Measurements from ENCODE around the gene MNAT1.

DNA sequence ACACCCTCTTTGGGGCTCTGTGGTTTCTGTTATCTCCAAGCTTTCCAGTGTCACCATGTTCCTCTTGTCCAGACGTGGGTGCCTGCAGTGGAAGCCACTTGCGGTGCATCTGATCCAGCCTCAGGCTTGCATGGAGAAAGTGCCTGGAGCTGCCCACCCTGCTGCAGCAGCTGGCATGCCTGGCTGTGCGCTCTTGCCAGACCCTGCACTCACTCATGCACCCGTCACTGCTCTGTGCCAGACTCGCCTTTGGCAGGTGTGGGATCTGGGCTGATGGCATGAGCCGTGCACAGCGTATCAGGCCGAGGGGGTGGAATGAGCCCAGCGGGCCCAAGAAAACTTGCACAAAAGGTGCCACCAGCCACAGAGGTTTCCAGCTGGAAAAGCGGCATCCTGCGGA, 105.1 kb downstream of the MNAT1 start:
- no peak for TF ChIP-seq EP300 (IDR thresholded peaks at IDR 0.05)
- TF ChIP-seq, protein P1, sequence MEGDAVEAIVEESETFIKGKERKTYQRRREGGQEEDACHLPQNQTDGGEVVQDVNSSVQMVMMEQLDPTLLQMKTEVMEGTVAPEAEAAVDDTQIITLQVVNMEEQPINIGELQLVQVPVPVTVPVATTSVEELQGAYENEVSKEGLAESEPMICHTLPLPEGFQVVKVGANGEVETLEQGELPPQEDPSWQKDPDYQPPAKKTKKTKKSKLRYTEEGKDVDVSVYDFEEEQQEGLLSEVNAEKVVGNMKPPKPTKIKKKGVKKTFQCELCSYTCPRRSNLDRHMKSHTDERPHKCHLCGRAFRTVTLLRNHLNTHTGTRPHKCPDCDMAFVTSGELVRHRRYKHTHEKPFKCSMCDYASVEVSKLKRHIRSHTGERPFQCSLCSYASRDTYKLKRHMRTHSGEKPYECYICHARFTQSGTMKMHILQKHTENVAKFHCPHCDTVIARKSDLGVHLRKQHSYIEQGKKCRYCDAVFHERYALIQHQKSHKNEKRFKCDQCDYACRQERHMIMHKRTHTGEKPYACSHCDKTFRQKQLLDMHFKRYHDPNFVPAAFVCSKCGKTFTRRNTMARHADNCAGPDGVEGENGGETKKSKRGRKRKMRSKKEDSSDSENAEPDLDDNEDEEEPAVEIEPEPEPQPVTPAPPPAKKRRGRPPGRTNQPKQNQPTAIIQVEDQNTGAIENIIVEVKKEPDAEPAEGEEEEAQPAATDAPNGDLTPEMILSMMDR (IDR thresholded peaks at IDR 0.05) = no peak
- TF ChIP-seq POLR2A (IDR thresholded peaks at IDR 0.05) = no peak

Data from tibial nerve (tissue), 4 donors.